Keratinocyte (primary cell): Measurements from ENCODE around the gene CCNY. TPM values are rescaled to one million over a fixed set of nuclear protein-coding genes. Genes with fewer than 3 reads are reported as not detected.

Experiments used
- DNase-seq: peaks from one replicate; pipeline ENCODE4 v3.0.0-alpha.2; 2011; ENCODE audit warnings: low read depth, missing footprints, low spot score
- FAIRE-seq: peaks from 2 replicates; lab custom pipeline; 2011; peaks lifted over from hg19 to GRCh38; lab: Jason Lieb, UNC
- H2AFZ ChIP-seq: 2 replicates; pipeline ENCODE4 v1.6.0; 2012; ENCODE audit warnings: low read length, control low read depth, inconsistent platforms; ENCODE audit not compliant: control insufficient read depth
- H3K27ac ChIP-seq: 2 replicates; pipeline ENCODE4 v1.5.1; 2011; ENCODE audit warnings: low read length; ENCODE audit not compliant: control insufficient read depth, insufficient read depth
- H3K27me3 ChIP-seq: 3 replicates; pipeline ENCODE4 v1.6.0; 2011; ENCODE audit warnings: low read length; ENCODE audit not compliant: control insufficient read depth, insufficient read depth; ENCODE audit errors: extremely low read depth
- H3K36me3 ChIP-seq, 2 experiments: 2 replicates in 1 of 2; 3 replicates in 1 of 2; pipeline ENCODE4 v1.5.1; 2011; ENCODE audit warnings: low read length in 2 of 2, mild to moderate bottlenecking in 1 of 2; ENCODE audit not compliant: control insufficient read depth in 2 of 2, insufficient read depth in 2 of 2; ENCODE audit errors: extremely low read depth in 1 of 2
- H3K4me1 ChIP-seq: 3 replicates; pipeline ENCODE4 v1.5.1; 2011; ENCODE audit warnings: low read length; ENCODE audit not compliant: control insufficient read depth, insufficient read depth; ENCODE audit errors: extremely low read depth
- H3K4me2 ChIP-seq: 3 replicates; pipeline ENCODE4 v1.6.0; 2011; ENCODE audit warnings: low read depth, low read length; ENCODE audit not compliant: control insufficient read depth, insufficient read depth; ENCODE audit errors: extremely low read depth
- H3K4me3 ChIP-seq, 3 experiments: fragments of 200-600 bp in 1 of 3; sonication (generic) in 1 of 3; 2 replicates in 2 of 3; 3 replicates in 1 of 3; pipeline ENCODE4 v1.5.1; 2011 to 2016; ENCODE audit warnings: low read length in 3 of 3, mild to moderate bottlenecking in 3 of 3, control low read depth in 2 of 3, inconsistent platforms in 1 of 3, low read depth in 1 of 3, mixed read lengths in 1 of 3, mixed run types in 1 of 3, moderate library complexity in 1 of 3; ENCODE audit not compliant: control insufficient read depth in 2 of 3, insufficient read depth in 2 of 3; ENCODE audit errors: extremely low read depth in 1 of 3
- H3K79me2 ChIP-seq: 2 replicates; pipeline ENCODE4 v1.6.0; 2012; ENCODE audit warnings: low read length; ENCODE audit not compliant: control insufficient read depth, insufficient read depth
- H3K9ac ChIP-seq: 3 replicates; pipeline ENCODE4 v1.6.0; 2011; ENCODE audit warnings: low read length; ENCODE audit not compliant: control insufficient read depth, insufficient read depth; ENCODE audit errors: extremely low read depth
- H3K9me1 ChIP-seq: 3 replicates; pipeline ENCODE4 v1.6.0; 2011; ENCODE audit warnings: low read length; ENCODE audit not compliant: control insufficient read depth, insufficient read depth; ENCODE audit errors: extremely low read depth
- H3K9me3 ChIP-seq: 2 replicates; pipeline ENCODE4 v1.5.1; 2012; ENCODE audit warnings: low read depth, low read length; ENCODE audit not compliant: control insufficient read depth
- H4K20me1 ChIP-seq: 3 replicates; pipeline ENCODE4 v1.6.0; 2011; ENCODE audit warnings: low read length; ENCODE audit not compliant: control insufficient read depth, insufficient read depth; ENCODE audit errors: extremely low read depth
- EZH2 ChIP-seq: IDR thresholded peaks from one replicate; pipeline ENCODE4 v1.6.1; 2012; ENCODE audit warnings: inconsistent platforms, mild to moderate bottlenecking, low read length, moderate library complexity
- dilution Hi-C: fragments of 300-500 bp; cut with MboI; formaldehyde crosslinking; loops from one replicate; pipeline ENCODE4 v1.7.0; 2020; ENCODE audit warnings: low sequenced_read_pairs; ENCODE audit not compliant: extremely low pct_ligation_motif_present
- polyA plus RNA-seq, 5 experiments: library from polyadenylated mRNA; depleted of rRNA in 3 of 5; stranded (reverse) in 3 of 5; stranded (forward) in 1 of 5; unstranded in 1 of 5; fragments of >200 nt; gene quantifications; 1 replicate in 1 of 5; 2 replicates in 3 of 5; 3 replicates in 1 of 5; pipeline versions ENCODE4 v1.2.1 to v1.2.3, GENCODE V29; 2011 to 2012; ENCODE audit warnings: missing spikeins in 2 of 5, low read depth in 1 of 5, low replicate concordance in 1 of 5
- TF ChIP-seq, protein P1 (sequence below), 3 experiments: IDR thresholded peaks in 1 of 3; conservative IDR thresholded peaks in 1 of 3; optimal IDR thresholded peaks in 1 of 3; 2 replicates in 2 of 3; 3 replicates in 1 of 3; pipeline versions ENCODE3 to v1.5.1; 2011; ENCODE audit warnings: low read length in 3 of 3, mild to moderate bottlenecking in 3 of 3, moderate library complexity in 2 of 3, control low read depth in 1 of 3, inconsistent platforms in 1 of 3; ENCODE audit not compliant: insufficient read depth in 2 of 3; ENCODE audit errors: extremely low read depth in 1 of 3

CCNY gene
- polyA plus RNA-seq, 1 donor (not counting 4 experiments of a cell fraction or from before 2014, with no cell fraction given): 58.9 TPM

- dilution Hi-C loops: no loop called here
Measured at GRCh38 chr10:35320341-35320740, 16.0 kb upstream of the CCNY start.

GRCh38 chr10:35322636-35323035 lies 13.7 kb upstream of the CCNY start:
- H3K9me3 ChIP-seq: no peaks in the 10 kb centered on the region
- H3K4me2 ChIP-seq: no peak overlapping the region
- H3K27ac ChIP-seq: no peak overlapping the region
- dilution Hi-C loops: no loop called here
- no peak overlapping the region for H2AFZ ChIP-seq
- no peaks in the 10 kb centered on the region for H3K36me3 ChIP-seq
- no peak overlapping the region for H3K9ac ChIP-seq
- no peak overlapping the region for H3K4me3 ChIP-seq
- H3K9me1 ChIP-seq: no peaks in the 10 kb centered on the region
- H3K27me3 ChIP-seq: no peaks in the 10 kb centered on the region
- no peak for TF ChIP-seq EZH2
- TF ChIP-seq, protein P1, sequence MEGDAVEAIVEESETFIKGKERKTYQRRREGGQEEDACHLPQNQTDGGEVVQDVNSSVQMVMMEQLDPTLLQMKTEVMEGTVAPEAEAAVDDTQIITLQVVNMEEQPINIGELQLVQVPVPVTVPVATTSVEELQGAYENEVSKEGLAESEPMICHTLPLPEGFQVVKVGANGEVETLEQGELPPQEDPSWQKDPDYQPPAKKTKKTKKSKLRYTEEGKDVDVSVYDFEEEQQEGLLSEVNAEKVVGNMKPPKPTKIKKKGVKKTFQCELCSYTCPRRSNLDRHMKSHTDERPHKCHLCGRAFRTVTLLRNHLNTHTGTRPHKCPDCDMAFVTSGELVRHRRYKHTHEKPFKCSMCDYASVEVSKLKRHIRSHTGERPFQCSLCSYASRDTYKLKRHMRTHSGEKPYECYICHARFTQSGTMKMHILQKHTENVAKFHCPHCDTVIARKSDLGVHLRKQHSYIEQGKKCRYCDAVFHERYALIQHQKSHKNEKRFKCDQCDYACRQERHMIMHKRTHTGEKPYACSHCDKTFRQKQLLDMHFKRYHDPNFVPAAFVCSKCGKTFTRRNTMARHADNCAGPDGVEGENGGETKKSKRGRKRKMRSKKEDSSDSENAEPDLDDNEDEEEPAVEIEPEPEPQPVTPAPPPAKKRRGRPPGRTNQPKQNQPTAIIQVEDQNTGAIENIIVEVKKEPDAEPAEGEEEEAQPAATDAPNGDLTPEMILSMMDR (optimal IDR thresholded peaks at IDR 0.05 in 1 of 3, IDR thresholded peaks at IDR 0.05 in 1 of 3, conservative IDR thresholded peaks at IDR 0.05 in 1 of 3; ENCODE audit: extremely low read depth in 1 of 3, insufficient read depth in 2 of 3, low read length in 3 of 3): no peak
- no peaks in the 10 kb centered on the region for H4K20me1 ChIP-seq
- DNase-seq (no peak), FAIRE-seq (no peak)
- H3K4me1 ChIP-seq: no peaks in the 10 kb centered on the region
- peaks cover 15% of the 10 kb centered on the region for H3K79me2 ChIP-seq

More at GRCh38 chr10:35320341-35320740, 16.0 kb upstream of the CCNY start:
- Histone ChIP-seq H3K4me3 (no peak overlapping the region), H3K9ac (no peak overlapping the region), H3K27me3 (no peaks in the 10 kb centered on the region), H3K79me2 (peaks cover 6% of the 10 kb centered on the region), H3K4me2 (no peak overlapping the region), H3K4me1 (no peaks in the 10 kb centered on the region), H2AFZ (no peak overlapping the region), H3K27ac (no peak overlapping the region), H4K20me1 (no peaks in the 10 kb centered on the region), H3K9me3 (no peaks in the 10 kb centered on the region), H3K36me3 (peaks cover 0 to 1% of the 10 kb centered on the region in 2 experiments), H3K9me1 (no peaks in the 10 kb centered on the region)
- TF ChIP-seq, protein P1 (optimal IDR thresholded peaks at IDR 0.05 in 1 of 3, IDR thresholded peaks at IDR 0.05 in 1 of 3, conservative IDR thresholded peaks at IDR 0.05 in 1 of 3; ENCODE audit: extremely low read depth in 1 of 3, insufficient read depth in 2 of 3, low read length in 3 of 3): no peak
- no peak for TF ChIP-seq EZH2
- FAIRE-seq: no peak
- DNase-seq: no peak
